ENCODE data around the gene BCL2.
A peak's percentile ranks its signal among the peaks of the same experiment; 100 is the strongest.

BCL2 gene

GRCh38 chr18:63309422-63309821 lies 10.1 kb downstream of the BCL2 start:
- no peak for TF ChIP-seq CTCF (IDR thresholded peaks at IDR 0.05; ENCODE audit: unreplicated experiment in 3 of 3)
- peaks cover 56% of the 10 kb centered on the region for H3K4me1 Mint-ChIP-seq
- no peak overlapping the region for H3K4me3 Mint-ChIP-seq
- no peaks in the 10 kb centered on the region for H3K36me3 Mint-ChIP-seq (ENCODE audit: low read depth)
- H3K27me3 Mint-ChIP-seq (ENCODE audit: low read depth) = no peaks in the 10 kb centered on the region
- peak overlapping the region in 2 of 3 experiments; percentile 1 to 37 for H3K27ac Mint-ChIP-seq
- no peaks in the 10 kb centered on the region for H3K9me3 Mint-ChIP-seq

GRCh38 chr18:63307551-63308200 lies 11.9 kb downstream of the BCL2 start:
- peak overlapping the region; percentile 79 to 92 (median 82) for H3K27ac Mint-ChIP-seq
- no peaks in the 10 kb centered on the region for H3K36me3 Mint-ChIP-seq (ENCODE audit: low read depth)
- H3K27me3 Mint-ChIP-seq (ENCODE audit: low read depth) = no peaks in the 10 kb centered on the region
- H3K4me3 Mint-ChIP-seq = no peak overlapping the region
- no peaks in the 10 kb centered on the region for H3K9me3 Mint-ChIP-seq
- no peak for TF ChIP-seq CTCF (IDR thresholded peaks at IDR 0.05; ENCODE audit: unreplicated experiment in 3 of 3)
- peaks cover 47% of the 10 kb centered on the region for H3K4me1 Mint-ChIP-seq

- no peaks in the 10 kb centered on the region for H3K27me3 Mint-ChIP-seq (ENCODE audit: low read depth)
- no peak for TF ChIP-seq CTCF (IDR thresholded peaks at IDR 0.05; ENCODE audit: unreplicated experiment in 3 of 3)
- H3K4me3 Mint-ChIP-seq = no peak overlapping the region
- H3K4me1 Mint-ChIP-seq = peaks cover 47% of the 10 kb centered on the region
- H3K9me3 Mint-ChIP-seq = no peaks in the 10 kb centered on the region
- no peaks in the 10 kb centered on the region for H3K36me3 Mint-ChIP-seq (ENCODE audit: low read depth)
- H3K27ac Mint-ChIP-seq = peak overlapping the region; percentile 79 to 92 (median 82)
These were observed 12.6 kb downstream of the BCL2 start for GRCh38 chr18:63306819-63307550.

- no peak for TF ChIP-seq CTCF (IDR thresholded peaks at IDR 0.05; ENCODE audit: unreplicated experiment in 3 of 3)
- Mint-ChIP-seq H3K27me3 (ENCODE audit: low read depth) (no peaks in the 10 kb centered on the region), H3K36me3 (ENCODE audit: low read depth) (peaks cover 3% of the 10 kb centered on the region), H3K9me3 (no peaks in the 10 kb centered on the region), H3K27ac (peak overlapping the region; percentile 79 to 92 (median 82)), H3K4me1 (peaks cover 40% of the 10 kb centered on the region), H3K4me3 (no peak overlapping the region)
These were observed 13.3 kb downstream of the BCL2 start for GRCh38 chr18:63306249-63306648.

GRCh38 chr18:63303547-63303946 lies 16.0 kb downstream of the BCL2 start:
- TF ChIP-seq CTCF (IDR thresholded peaks at IDR 0.05; ENCODE audit: unreplicated experiment in 3 of 3) = no peak
- H3K9me3 Mint-ChIP-seq = no peaks in the 10 kb centered on the region
- H3K27ac Mint-ChIP-seq = peak overlapping the region in 1 of 3 experiments; percentile 4
- H3K27me3 Mint-ChIP-seq (ENCODE audit: low read depth) = no peaks in the 10 kb centered on the region
- no peak overlapping the region for H3K4me3 Mint-ChIP-seq
- peaks cover 47% of the 10 kb centered on the region for H3K4me1 Mint-ChIP-seq
- peaks cover 7% of the 10 kb centered on the region for H3K36me3 Mint-ChIP-seq (ENCODE audit: low read depth)
